ENCODE data around the gene FBN1. TPM values are rescaled to one million over a fixed set of nuclear protein-coding genes. Genes with fewer than 3 reads are reported as not detected.

The FBN1 gene
- total and polyA plus RNA-seq, 2 experiments from 2014 or later, result 1.9 to 3.8 TPM

DNA sequence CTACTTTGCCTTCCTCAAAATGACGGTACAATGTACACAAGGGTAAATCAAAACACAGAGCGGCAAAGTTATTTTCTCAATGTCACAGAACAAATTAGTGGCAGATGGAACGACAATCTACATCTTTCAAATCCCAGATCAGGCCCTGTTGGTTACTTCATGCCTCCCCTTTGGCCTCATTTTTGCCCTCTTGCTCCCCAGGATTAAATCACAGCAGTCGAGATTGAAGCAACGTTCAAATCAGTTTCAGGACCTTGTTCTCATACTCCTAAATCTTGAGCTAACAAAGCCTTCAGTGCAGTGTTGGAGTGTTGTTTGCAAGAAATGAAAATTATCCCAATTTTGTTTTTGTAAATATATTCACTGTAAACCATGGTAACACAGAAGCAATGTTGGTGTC lies 91.4 kb downstream of the FBN1 start:
- H2AFZ ChIP-seq, result no peak overlapping the region
- peaks cover 2% of the 10 kb centered on the region for H3K27me3 Mint-ChIP-seq (ENCODE audit: insufficient read depth, low read depth, poor library complexity)
- H4K20me1 ChIP-seq (replicated peaks; ENCODE audit: insufficient read depth), result no peaks in the 10 kb centered on the region
- H3K4me3 ChIP-seq, result no peak overlapping the region
- no peaks in the 10 kb centered on the region for H3K36me3 Mint-ChIP-seq (ENCODE audit: low read depth)
- H3K27ac ChIP-seq (ENCODE audit: low read depth), result no peak overlapping the region
- no peak overlapping the region for H3K4me3 Mint-ChIP-seq
- no peak overlapping the region for H3K4me2 ChIP-seq
- H3K4me1 Mint-ChIP-seq, result peaks cover 5% of the 10 kb centered on the region
- no peaks in the 10 kb centered on the region for H3K27me3 ChIP-seq (ENCODE audit: insufficient read depth)
- no peaks in the 10 kb centered on the region for H3K9me2 ChIP-seq (ENCODE audit: insufficient read depth)
- H3K79me2 ChIP-seq (replicated peaks; ENCODE audit: insufficient read depth), result no peaks in the 10 kb centered on the region
- no peaks in the 10 kb centered on the region for H3K9me3 Mint-ChIP-seq
- no peaks in the 10 kb centered on the region for H3K4me1 ChIP-seq (ENCODE audit: insufficient read depth)
- H3K27ac Mint-ChIP-seq, result no peak overlapping the region; the same call in 1 of the 2 replicates
- H3K36me3 ChIP-seq (ENCODE audit: insufficient read depth), result no peaks in the 10 kb centered on the region
- H3F3A ChIP-seq (replicated peaks; ENCODE audit: low read depth), result no peaks in the 10 kb centered on the region
- ATAC-seq, result no peak
- TF ChIP-seq ZNF114 (CRISPR knock-in tag; IDR thresholded peaks at IDR 0.05) (no peak), STAT1 (IDR thresholded peaks at IDR 0.05; ENCODE audit: unreplicated experiment) (no peak), ZNF462 (CRISPR knock-in tag; IDR thresholded peaks at IDR 0.05) (no peak), EZH2phosphoT487 (IDR thresholded peaks at IDR 0.05; ENCODE audit: unreplicated experiment) (no peak), ZNF331 (CRISPR knock-in tag; IDR thresholded peaks at IDR 0.05; ENCODE audit: low read depth) (no peak)
- no peak for DNase-seq (ENCODE audit: low spot score)

- H3K4me1 Mint-ChIP-seq, result peaks cover 4% of the 10 kb centered on the region; the same call in 1 of the 3 replicates
- H3K4me3 Mint-ChIP-seq, result no peak overlapping the region
- Histone ChIP-seq H3F3A (replicated peaks; ENCODE audit: low read depth) (no peaks in the 10 kb centered on the region), H3K79me2 (replicated peaks; ENCODE audit: insufficient read depth) (no peaks in the 10 kb centered on the region), H3K36me3 (ENCODE audit: insufficient read depth) (no peaks in the 10 kb centered on the region), H2AFZ (no peak overlapping the region), H3K9me2 (ENCODE audit: insufficient read depth) (no peaks in the 10 kb centered on the region), H4K20me1 (replicated peaks; ENCODE audit: insufficient read depth) (no peaks in the 10 kb centered on the region), H3K27ac (ENCODE audit: low read depth) (no peak overlapping the region), H3K4me3 (no peak overlapping the region), H3K4me2 (no peak overlapping the region), H3K4me1 (ENCODE audit: insufficient read depth) (no peaks in the 10 kb centered on the region), H3K27me3 (ENCODE audit: insufficient read depth) (no peaks in the 10 kb centered on the region)
- no peaks in the 10 kb centered on the region for H3K9me3 Mint-ChIP-seq
- H3K27ac Mint-ChIP-seq, result no peak overlapping the region
- no peaks in the 10 kb centered on the region for H3K36me3 Mint-ChIP-seq (ENCODE audit: low read depth)
- DNase-seq (ENCODE audit: low spot score), result no peak
- no peak for ATAC-seq
- H3K27me3 Mint-ChIP-seq (ENCODE audit: insufficient read depth, low read depth, poor library complexity), result peaks cover 2% of the 10 kb centered on the region
- no peak for TF ChIP-seq POLR2AphosphoS5 (IDR thresholded peaks at IDR 0.05; ENCODE audit: low read depth)
- TF ChIP-seq CTCF (conservative IDR thresholded peaks at IDR 0.05; ENCODE audit: low read depth in 2 of 2), result no peak
These were observed 92.0 kb downstream of the FBN1 start for GRCh38 chr15:48553559-48553958.
